HepG2 (cell line): Measurements from ENCODE around the gene CHPF. TPM values are rescaled to one million over a fixed set of nuclear protein-coding genes. Genes with fewer than 3 reads are reported as not detected.

Experiments
- AGO1 ChIP-seq: fragments of 200-400 bp; formaldehyde crosslinking; IDR thresholded peaks from 2 replicates; pipeline ENCODE4 v1.6.1; 2017; ENCODE audit warnings: mild to moderate bottlenecking, low read depth, low read length, moderate library complexity; ENCODE audit not compliant: poor library complexity, severe bottlenecking
- ASH2L ChIP-seq: fragments of 300-600, 200-600 bp; sonication (generic); IDR thresholded peaks from 2 replicates; pipeline ENCODE4 v1.7.0; 2017; ENCODE audit warnings: low read depth, mild to moderate bottlenecking, moderate library complexity, mixed read lengths, low read length; ENCODE audit not compliant: insufficient read length
- ATF7-NPFF ChIP-seq: sonication (generic); formaldehyde crosslinking; IDR thresholded peaks from 2 replicates; pipeline ENCODE4 v1.8.1; 2023; ENCODE audit warnings: mild to moderate bottlenecking, low read depth, missing genetic modification reagents, moderate library complexity
- CENPX ChIP-seq: sonication (generic); formaldehyde crosslinking; IDR thresholded peaks from 2 replicates; pipeline ENCODE4 v1.9.0; 2021; ENCODE audit warnings: mild to moderate bottlenecking, missing genetic modification reagents, moderate library complexity
- DNMT1 ChIP-seq: sonication (generic); formaldehyde crosslinking; IDR thresholded peaks from 2 replicates; pipeline ENCODE4 v1.5.1; 2020; ENCODE audit warnings: mild to moderate bottlenecking, missing genetic modification reagents
- NR3C1 ChIP-seq: sonication (generic); formaldehyde crosslinking; IDR thresholded peaks from 2 replicates; pipeline ENCODE4 v1.4.0; 2020; ENCODE audit warnings: missing genetic modification reagents
- RBAK ChIP-seq: sonication (generic); formaldehyde crosslinking; IDR thresholded peaks from 2 replicates; pipeline ENCODE4 v1.5.1; 2020; ENCODE audit warnings: mild to moderate bottlenecking, missing genetic modification reagents
- SMARCE1 ChIP-seq: fragments of 450-650 bp; IDR thresholded peaks from 2 replicates; pipeline ENCODE4 v1.6.1; 2017; ENCODE audit warnings: borderline replicate concordance
- SOX5 ChIP-seq: IDR thresholded peaks from 2 replicates; pipeline ENCODE4 v1.6.1; 2016; ENCODE audit warnings: borderline replicate concordance
- SP5 ChIP-seq: IDR thresholded peaks from 2 replicates; pipeline ENCODE4 v1.6.1; 2016; ENCODE audit warnings: low read depth, borderline replicate concordance
- SRF ChIP-seq: IDR thresholded peaks from 2 replicates; pipeline ENCODE4 v1.6.1; 2011; ENCODE audit warnings: mild to moderate bottlenecking, low read depth, low read length, moderate library complexity
- STAT5B ChIP-seq: sonication (generic); formaldehyde crosslinking; IDR thresholded peaks from 2 replicates; pipeline ENCODE4 v1.4.0; 2020; ENCODE audit warnings: missing genetic modification reagents
- YEATS2 ChIP-seq: sonication (generic); formaldehyde crosslinking; IDR thresholded peaks from 2 replicates; pipeline ENCODE4 v1.4.0; 2020; ENCODE audit warnings: missing genetic modification reagents, borderline replicate concordance
- ZC3H13 ChIP-seq: sonication (generic); formaldehyde crosslinking; IDR thresholded peaks from 2 replicates; pipeline ENCODE4 v1.8.1; 2023; ENCODE audit warnings: mild to moderate bottlenecking, missing genetic modification reagents, moderate library complexity
- ZNF205 ChIP-seq: IDR thresholded peaks from 2 replicates; pipeline ENCODE4 v1.6.1; 2018; ENCODE audit warnings: missing biosample characterization, missing genetic modification reagents
- ZNF496 ChIP-seq: sonication (generic); formaldehyde crosslinking; IDR thresholded peaks from 2 replicates; pipeline ENCODE4 v1.8.1; 2023; ENCODE audit warnings: mild to moderate bottlenecking, moderate library complexity, missing genetic modification reagents; ENCODE audit not compliant: insufficient replicate concordance
- ZNF7 ChIP-seq: IDR thresholded peaks from 2 replicates; pipeline ENCODE4 v1.6.1; 2016; ENCODE audit warnings: missing biosample characterization, missing genetic modification reagents
- ZNF768 ChIP-seq: sonication (generic); formaldehyde crosslinking; IDR thresholded peaks from 2 replicates; pipeline ENCODE4 v1.4.0; 2020; ENCODE audit warnings: missing genetic modification reagents
- polyA plus RNA-seq, 8 experiments: library from polyadenylated mRNA; depleted of rRNA in 3 of 8; stranded (reverse) in 7 of 8; unstranded in 1 of 8; fragments of >200 nt; fragmentation: Illumina TruSeq in 4 of 8; extraction: Trizol in 4 of 8; gene quantifications; 2 replicates each; pipeline versions ENCODE4 v1.2.1 to v1.2.3, GENCODE V29; 2011 to 2016; ENCODE audit warnings: low read depth in 4 of 8, missing spikeins in 1 of 8, mixed read lengths in 1 of 8; ENCODE audit not compliant: insufficient read depth in 1 of 8
- total RNA-seq, 5 experiments: library from RNA; depleted of rRNA; stranded (reverse); fragments of >200 nt; fragmentation: Illumina TruSeq; extraction: Trizol; gene quantifications; 2 replicates each; pipeline ENCODE4 v1.2.3, GENCODE V29; 2016; ENCODE audit warnings: low read depth in 1 of 5
- TF ChIP-seq, protein P1 (sequence below): sonication (generic); formaldehyde crosslinking; IDR thresholded peaks from 2 replicates; pipeline ENCODE4 v1.5.0; 2020; ENCODE audit warnings: missing genetic modification reagents, mild to moderate bottlenecking, borderline replicate concordance
- TF ChIP-seq, protein P2 (sequence below): sonication (generic); formaldehyde crosslinking; IDR thresholded peaks from 2 replicates; pipeline ENCODE4 v1.4.0; 2020; ENCODE audit warnings: missing genetic modification reagents
- TF ChIP-seq, protein P3 (sequence below): sonication (generic); formaldehyde crosslinking; IDR thresholded peaks from 2 replicates; pipeline ENCODE4 v1.8.1; 2023; ENCODE audit warnings: mild to moderate bottlenecking, missing genetic modification reagents
- TF ChIP-seq, protein P4 (sequence below): sonication (generic); formaldehyde crosslinking; IDR thresholded peaks from 2 replicates; pipeline ENCODE4 v1.8.0; 2022; ENCODE audit warnings: missing genetic modification reagents, mild to moderate bottlenecking, moderate library complexity, borderline replicate concordance
- TF ChIP-seq, protein P5 (sequence below): IDR thresholded peaks from 2 replicates; pipeline ENCODE4 v1.6.1; 2016; ENCODE audit warnings: control low read depth

Gene CHPF
- total and polyA plus RNA-seq, 2 of the 13 experiments (the other 11 are each of a cell fraction or from before 2014, with no cell fraction given), result 79.6 to 111 TPM

DNA sequence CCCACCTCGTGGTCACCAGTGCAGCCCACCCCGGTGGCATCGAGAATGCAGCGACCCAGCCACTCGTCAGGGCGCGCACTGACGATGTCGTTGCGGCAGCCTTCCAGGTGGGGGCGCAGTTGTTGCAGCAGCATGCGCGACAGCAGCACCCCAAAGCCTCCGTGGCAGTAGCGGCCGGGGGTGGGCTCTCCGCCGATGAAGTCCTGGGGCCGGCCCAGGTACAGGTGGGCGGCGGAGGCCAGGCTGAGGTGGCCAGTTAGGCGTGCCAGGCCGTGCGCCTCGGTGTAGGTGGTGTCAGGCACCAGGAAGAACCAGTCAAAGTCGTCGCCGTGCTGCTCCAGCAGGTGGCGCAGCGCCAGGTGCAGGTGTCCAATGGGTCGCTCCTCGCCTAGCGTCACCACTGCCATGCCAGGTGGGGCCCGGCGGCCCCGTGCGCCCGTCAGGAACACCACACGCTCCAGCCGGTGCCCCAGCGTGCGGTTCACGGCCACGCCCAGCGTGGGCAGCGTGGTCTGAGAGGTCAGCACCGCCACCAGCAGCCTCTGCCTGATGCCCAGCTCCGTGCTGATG, 1.9 kb downstream of the CHPF start (continued):
- TF ChIP-seq, protein P1, sequence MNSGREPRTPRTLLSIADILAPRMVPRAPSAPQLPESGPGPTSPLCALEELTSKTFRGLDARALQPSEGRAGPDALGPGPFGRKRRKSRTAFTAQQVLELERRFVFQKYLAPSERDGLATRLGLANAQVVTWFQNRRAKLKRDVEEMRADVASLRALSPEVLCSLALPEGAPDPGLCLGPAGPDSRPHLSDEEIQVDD (CRISPR knock-in tag), result peak; percentile 87
- no peak; the same call in 1 of the 2 replicates for TF ChIP-seq SP5 (CRISPR knock-in tag)
- TF ChIP-seq, protein P2, sequence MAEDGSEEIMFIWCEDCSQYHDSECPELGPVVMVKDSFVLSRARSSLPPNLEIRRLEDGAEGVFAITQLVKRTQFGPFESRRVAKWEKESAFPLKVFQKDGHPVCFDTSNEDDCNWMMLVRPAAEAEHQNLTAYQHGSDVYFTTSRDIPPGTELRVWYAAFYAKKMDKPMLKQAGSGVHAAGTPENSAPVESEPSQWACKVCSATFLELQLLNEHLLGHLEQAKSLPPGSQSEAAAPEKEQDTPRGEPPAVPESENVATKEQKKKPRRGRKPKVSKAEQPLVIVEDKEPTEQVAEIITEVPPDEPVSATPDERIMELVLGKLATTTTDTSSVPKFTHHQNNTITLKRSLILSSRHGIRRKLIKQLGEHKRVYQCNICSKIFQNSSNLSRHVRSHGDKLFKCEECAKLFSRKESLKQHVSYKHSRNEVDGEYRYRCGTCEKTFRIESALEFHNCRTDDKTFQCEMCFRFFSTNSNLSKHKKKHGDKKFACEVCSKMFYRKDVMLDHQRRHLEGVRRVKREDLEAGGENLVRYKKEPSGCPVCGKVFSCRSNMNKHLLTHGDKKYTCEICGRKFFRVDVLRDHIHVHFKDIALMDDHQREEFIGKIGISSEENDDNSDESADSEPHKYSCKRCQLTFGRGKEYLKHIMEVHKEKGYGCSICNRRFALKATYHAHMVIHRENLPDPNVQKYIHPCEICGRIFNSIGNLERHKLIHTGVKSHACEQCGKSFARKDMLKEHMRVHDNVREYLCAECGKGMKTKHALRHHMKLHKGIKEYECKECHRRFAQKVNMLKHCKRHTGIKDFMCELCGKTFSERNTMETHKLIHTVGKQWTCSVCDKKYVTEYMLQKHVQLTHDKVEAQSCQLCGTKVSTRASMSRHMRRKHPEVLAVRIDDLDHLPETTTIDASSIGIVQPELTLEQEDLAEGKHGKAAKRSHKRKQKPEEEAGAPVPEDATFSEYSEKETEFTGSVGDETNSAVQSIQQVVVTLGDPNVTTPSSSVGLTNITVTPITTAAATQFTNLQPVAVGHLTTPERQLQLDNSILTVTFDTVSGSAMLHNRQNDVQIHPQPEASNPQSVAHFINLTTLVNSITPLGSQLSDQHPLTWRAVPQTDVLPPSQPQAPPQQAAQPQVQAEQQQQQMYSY (CRISPR knock-in tag), result no peak
- TF ChIP-seq RBAK (CRISPR knock-in tag), result no peak
- 0 out of 2 replicates have a peak, but pooled peaks have one; percentile 80 for TF ChIP-seq ZNF205 (CRISPR knock-in tag)
- no peak for TF ChIP-seq NR3C1 (CRISPR knock-in tag)
- TF ChIP-seq SMARCE1, result no peak
- no peak for TF ChIP-seq CENPX (CRISPR knock-in tag)
- no peak for TF ChIP-seq ZNF7 (CRISPR knock-in tag)
- 0 out of 2 replicates have a peak, but pooled peaks have one; percentile 17 for TF ChIP-seq ATF7-NPFF (CRISPR knock-in tag)
- peak; percentile 80 for TF ChIP-seq ASH2L
- peak; percentile 75 for TF ChIP-seq ZC3H13 (CRISPR knock-in tag)
- TF ChIP-seq ZNF768 (CRISPR knock-in tag), result peak; percentile 81; the same call in 1 of the 2 replicates
- TF ChIP-seq AGO1, result peak; percentile 31
- TF ChIP-seq, protein P3, sequence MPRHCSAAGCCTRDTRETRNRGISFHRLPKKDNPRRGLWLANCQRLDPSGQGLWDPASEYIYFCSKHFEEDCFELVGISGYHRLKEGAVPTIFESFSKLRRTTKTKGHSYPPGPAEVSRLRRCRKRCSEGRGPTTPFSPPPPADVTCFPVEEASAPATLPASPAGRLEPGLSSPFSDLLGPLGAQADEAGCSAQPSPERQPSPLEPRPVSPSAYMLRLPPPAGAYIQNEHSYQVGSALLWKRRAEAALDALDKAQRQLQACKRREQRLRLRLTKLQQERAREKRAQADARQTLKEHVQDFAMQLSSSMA (CRISPR knock-in tag), result no peak
- no peak for TF ChIP-seq ZNF496 (CRISPR knock-in tag)
- peak; percentile 31; the same call in 1 of the 2 replicates for TF ChIP-seq SOX5 (CRISPR knock-in tag)
- TF ChIP-seq STAT5B, result no peak
- TF ChIP-seq SRF, result no peak
- TF ChIP-seq, protein P4, sequence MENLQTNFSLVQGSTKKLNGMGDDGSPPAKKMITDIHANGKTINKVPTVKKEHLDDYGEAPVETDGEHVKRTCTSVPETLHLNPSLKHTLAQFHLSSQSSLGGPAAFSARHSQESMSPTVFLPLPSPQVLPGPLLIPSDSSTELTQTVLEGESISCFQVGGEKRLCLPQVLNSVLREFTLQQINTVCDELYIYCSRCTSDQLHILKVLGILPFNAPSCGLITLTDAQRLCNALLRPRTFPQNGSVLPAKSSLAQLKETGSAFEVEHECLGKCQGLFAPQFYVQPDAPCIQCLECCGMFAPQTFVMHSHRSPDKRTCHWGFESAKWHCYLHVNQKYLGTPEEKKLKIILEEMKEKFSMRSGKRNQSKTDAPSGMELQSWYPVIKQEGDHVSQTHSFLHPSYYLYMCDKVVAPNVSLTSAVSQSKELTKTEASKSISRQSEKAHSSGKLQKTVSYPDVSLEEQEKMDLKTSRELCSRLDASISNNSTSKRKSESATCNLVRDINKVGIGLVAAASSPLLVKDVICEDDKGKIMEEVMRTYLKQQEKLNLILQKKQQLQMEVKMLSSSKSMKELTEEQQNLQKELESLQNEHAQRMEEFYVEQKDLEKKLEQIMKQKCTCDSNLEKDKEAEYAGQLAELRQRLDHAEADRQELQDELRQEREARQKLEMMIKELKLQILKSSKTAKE, result 0 out of 2 replicates have a peak, but pooled peaks have one; percentile 16
- TF ChIP-seq, protein P5, sequence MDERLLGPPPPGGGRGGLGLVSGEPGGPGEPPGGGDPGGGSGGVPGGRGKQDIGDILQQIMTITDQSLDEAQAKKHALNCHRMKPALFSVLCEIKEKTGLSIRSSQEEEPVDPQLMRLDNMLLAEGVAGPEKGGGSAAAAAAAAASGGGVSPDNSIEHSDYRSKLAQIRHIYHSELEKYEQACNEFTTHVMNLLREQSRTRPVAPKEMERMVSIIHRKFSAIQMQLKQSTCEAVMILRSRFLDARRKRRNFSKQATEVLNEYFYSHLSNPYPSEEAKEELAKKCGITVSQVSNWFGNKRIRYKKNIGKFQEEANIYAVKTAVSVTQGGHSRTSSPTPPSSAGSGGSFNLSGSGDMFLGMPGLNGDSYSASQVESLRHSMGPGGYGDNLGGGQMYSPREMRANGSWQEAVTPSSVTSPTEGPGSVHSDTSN (CRISPR knock-in tag), result no peak
- TF ChIP-seq DNMT1 (CRISPR knock-in tag), result peak; percentile 95; the same call in 1 of the 2 replicates
- peak; percentile 66 for TF ChIP-seq YEATS2 (CRISPR knock-in tag)
